DOHH2 (cell line): ENCODE results near the gene GPRC5B.

Experiments used
- H3F3A ChIP-seq: fragments of 200-600 bp; sonication (generic), shearing (Covaris generic); 2 replicates; pipeline ENCODE4 v1.6.0; 2016; ENCODE audit warnings: antibody characterized with exemption, mild to moderate bottlenecking; ENCODE audit not compliant: control insufficient read depth, insufficient read depth
- H3K27ac ChIP-seq: fragments of 200-600 bp; sonication (generic); 2 replicates; pipeline ENCODE4 v1.5.1; 2014; ENCODE audit warnings: low read depth, mild to moderate bottlenecking, low read length, moderate library complexity
- H3K27me3 ChIP-seq: fragments of 200-600 bp; sonication (generic); 2 replicates; pipeline ENCODE4 v1.6.1; 2014; ENCODE audit warnings: mild to moderate bottlenecking, low read length, mixed read lengths; ENCODE audit not compliant: control insufficient read depth
- H3K36me3 ChIP-seq: fragments of 200-600 bp; sonication (generic); 2 replicates; pipeline ENCODE4 v1.6.1; 2014; ENCODE audit warnings: mild to moderate bottlenecking, low read length, moderate library complexity, mixed read lengths; ENCODE audit not compliant: control insufficient read depth
- H3K4me1 ChIP-seq: fragments of 200-600 bp; sonication (generic); 2 replicates; pipeline ENCODE4 v1.6.1; 2014; ENCODE audit warnings: mild to moderate bottlenecking, low read length, mixed read lengths; ENCODE audit not compliant: control insufficient read depth
- H3K4me2 ChIP-seq: fragments of 200-600 bp; sonication (generic); 2 replicates; pipeline ENCODE4 v1.6.0; 2014; ENCODE audit warnings: mild to moderate bottlenecking, low read length, moderate library complexity
- H3K4me3 ChIP-seq: fragments of 200-600 bp; sonication (generic); 2 replicates; pipeline ENCODE4 v1.5.1; 2014; ENCODE audit warnings: mild to moderate bottlenecking, low read length, mixed read lengths
- H3K79me2 ChIP-seq: fragments of 200-600 bp; sonication (generic); 2 replicates; pipeline ENCODE4 v1.6.1; 2014; ENCODE audit warnings: mild to moderate bottlenecking, low read length, mixed read lengths; ENCODE audit not compliant: control insufficient read depth
- H3K9me2 ChIP-seq: fragments of 200-600 bp; sonication (generic); replicated peaks from 2 replicates; pipeline ENCODE4 v1.6.1; 2014; ENCODE audit warnings: mild to moderate bottlenecking, low read length, mixed read lengths; ENCODE audit not compliant: control insufficient read depth
- H3K9me3 ChIP-seq: fragments of 200-600 bp; sonication (generic); 2 replicates; pipeline ENCODE4 v1.6.1; 2014; ENCODE audit warnings: antibody characterized with exemption, low read length, mixed read lengths; ENCODE audit not compliant: control insufficient read depth, insufficient read depth
- H4K20me1 ChIP-seq: fragments of 200-600 bp; sonication (generic); 2 replicates; pipeline ENCODE4 v1.6.0; 2014; ENCODE audit warnings: low read depth, mild to moderate bottlenecking, antibody characterized with exemption, low read length, moderate library complexity; ENCODE audit not compliant: control insufficient read depth, insufficient read depth
- CTCF ChIP-seq: fragments of 200-600 bp; sonication (generic); IDR thresholded peaks from one replicate; pipeline ENCODE4 v1.5.1; 2014; ENCODE audit warnings: antibody characterized with exemption, mild to moderate bottlenecking, low read depth, low read length; ENCODE audit not compliant: poor library complexity, severe bottlenecking
- EZH2phosphoT487 ChIP-seq: fragments of 200-600 bp; sonication (generic); IDR thresholded peaks from 2 replicates; pipeline ENCODE4 v1.6.1; 2017; ENCODE audit warnings: borderline replicate concordance, mild to moderate bottlenecking, antibody characterized with exemption, low read length, moderate library complexity, mixed read lengths

The GPRC5B gene

DNA sequence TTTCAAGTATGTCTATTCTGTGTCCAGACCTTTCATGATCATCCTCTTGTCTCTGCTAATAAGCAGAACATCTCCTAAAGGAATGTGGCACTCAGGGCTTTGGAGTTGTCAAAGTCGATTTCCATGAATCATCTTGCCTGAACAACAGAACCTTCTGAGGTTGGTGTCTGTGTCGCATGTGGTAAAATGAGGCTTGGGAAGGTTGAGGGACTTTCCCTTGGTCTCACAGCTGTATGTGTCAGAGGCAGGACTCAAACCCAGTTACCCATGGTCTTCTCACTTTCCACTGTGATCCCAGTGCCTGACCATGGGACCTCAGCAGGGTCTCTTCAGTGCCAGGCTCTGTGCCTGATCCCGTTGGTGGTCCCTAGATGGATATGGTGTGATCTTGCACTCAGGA lies 4.2 kb upstream of the GPRC5B start:
- Histone ChIP-seq H3F3A (no peaks in the 10 kb centered on the region), H3K27me3 (peaks cover 14% of the 10 kb centered on the region), H3K4me1 (peaks cover 7% of the 10 kb centered on the region), H3K4me2 (no peak overlapping the region), H3K4me3 (no peak overlapping the region), H3K27ac (no peak overlapping the region), H4K20me1 (no peaks in the 10 kb centered on the region), H3K36me3 (no peaks in the 10 kb centered on the region), H3K79me2 (no peaks in the 10 kb centered on the region), H3K9me3 (no peaks in the 10 kb centered on the region), H3K9me2 (no peaks in the 10 kb centered on the region)
- TF ChIP-seq EZH2phosphoT487 (no peak), CTCF (no peak)

- no peaks in the 10 kb centered on the region for H3K79me2 ChIP-seq
- no peaks in the 10 kb centered on the region for H4K20me1 ChIP-seq
- no peak overlapping the region for H3K4me3 ChIP-seq
- TF ChIP-seq CTCF, result peak; percentile 93
- TF ChIP-seq EZH2phosphoT487, result no peak
- H3F3A ChIP-seq, result no peaks in the 10 kb centered on the region
- H3K4me1 ChIP-seq, result peaks cover 7% of the 10 kb centered on the region
- H3K9me2 ChIP-seq, result no peaks in the 10 kb centered on the region
- H3K4me2 ChIP-seq, result peak overlapping the region; percentile 18; the same call in 1 of the 2 replicates
- no peaks in the 10 kb centered on the region for H3K9me3 ChIP-seq
- no peak overlapping the region for H3K27ac ChIP-seq
- peaks cover 22% of the 10 kb centered on the region for H3K27me3 ChIP-seq
- no peaks in the 10 kb centered on the region for H3K36me3 ChIP-seq
These were observed 1.7 kb upstream of the GPRC5B start for GRCh38 chr16:19886073-19886941.

GRCh38 chr16:19885451-19886072 lies 914 bp upstream of the GPRC5B start:
- Histone ChIP-seq H3K4me3 (no peak overlapping the region), H3K4me2 (peak overlapping the region; percentile 70)

More at GRCh38 chr16:19885451-19886072, 914 bp upstream of the GPRC5B start:
- H3K9me3 ChIP-seq, result no peaks in the 10 kb centered on the region
- peaks cover 7% of the 10 kb centered on the region for H3K4me1 ChIP-seq
- no peak for TF ChIP-seq CTCF
- TF ChIP-seq EZH2phosphoT487, result no peak
- H4K20me1 ChIP-seq, result no peaks in the 10 kb centered on the region
- peaks cover 19% of the 10 kb centered on the region for H3K27me3 ChIP-seq
- H3K9me2 ChIP-seq, result no peaks in the 10 kb centered on the region
- no peaks in the 10 kb centered on the region for H3K79me2 ChIP-seq
- no peaks in the 10 kb centered on the region for H3F3A ChIP-seq
- no peaks in the 10 kb centered on the region for H3K36me3 ChIP-seq
- H3K27ac ChIP-seq, result no peak overlapping the region
